ENCODE measurements around the gene ATP11A.

The ATP11A gene

DNA sequence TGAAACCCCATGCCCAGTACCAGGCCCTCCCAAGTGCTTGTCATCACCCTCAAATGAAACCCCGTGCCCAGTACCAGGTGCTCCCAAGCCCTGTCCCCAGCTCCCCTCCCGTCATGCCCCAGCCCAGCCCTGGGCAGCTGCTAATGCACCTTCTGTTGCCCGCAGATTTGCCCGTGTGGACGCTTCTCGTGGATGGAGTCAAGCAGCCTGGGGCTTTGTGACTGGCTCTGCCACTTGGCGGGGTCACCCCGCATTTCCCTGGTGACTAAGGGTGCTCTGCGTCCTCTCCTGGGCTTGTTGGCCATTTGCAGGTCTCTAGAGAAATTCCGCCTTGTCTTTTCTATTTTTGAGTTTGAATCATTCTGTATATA lies 82.7 kb downstream of the ATP11A start:
- DNase-seq (no peak), ATAC-seq (no peak)
- Mint-ChIP-seq H3K9me3 (no peaks in the 10 kb centered on the region), H3K4me3 (no peak overlapping the region), H3K27me3 (no peaks in the 10 kb centered on the region), H3K4me1 (peaks cover 28% of the 10 kb centered on the region), H3K27ac (no peak overlapping the region)

DNA sequence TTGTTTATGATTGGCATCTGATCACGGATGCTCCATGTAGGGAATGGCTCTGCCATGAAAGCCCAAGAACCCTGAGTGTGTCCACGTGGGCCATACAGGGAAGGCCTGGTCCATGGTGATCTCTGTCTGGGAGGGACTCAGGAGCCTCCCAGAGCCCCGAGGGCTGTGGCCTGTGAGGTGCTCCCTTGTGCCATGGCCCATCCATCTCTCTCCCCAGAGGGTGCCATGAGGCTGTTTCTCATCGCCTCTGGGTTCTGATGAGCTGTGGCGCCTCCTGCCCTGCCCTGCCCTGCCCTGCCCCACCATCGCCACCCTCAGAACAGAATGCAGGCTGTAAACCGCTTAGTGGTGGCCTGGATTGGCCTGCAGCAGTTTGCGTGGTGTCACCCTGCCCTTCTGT lies 83.1 kb downstream of the ATP11A start:
- Mint-ChIP-seq H3K27ac (no peak overlapping the region), H3K4me3 (no peak overlapping the region), H3K9me3 (no peaks in the 10 kb centered on the region), H3K4me1 (peaks cover 28% of the 10 kb centered on the region), H3K27me3 (no peaks in the 10 kb centered on the region)
- DNase-seq (no peak), ATAC-seq (no peak)

DNA sequence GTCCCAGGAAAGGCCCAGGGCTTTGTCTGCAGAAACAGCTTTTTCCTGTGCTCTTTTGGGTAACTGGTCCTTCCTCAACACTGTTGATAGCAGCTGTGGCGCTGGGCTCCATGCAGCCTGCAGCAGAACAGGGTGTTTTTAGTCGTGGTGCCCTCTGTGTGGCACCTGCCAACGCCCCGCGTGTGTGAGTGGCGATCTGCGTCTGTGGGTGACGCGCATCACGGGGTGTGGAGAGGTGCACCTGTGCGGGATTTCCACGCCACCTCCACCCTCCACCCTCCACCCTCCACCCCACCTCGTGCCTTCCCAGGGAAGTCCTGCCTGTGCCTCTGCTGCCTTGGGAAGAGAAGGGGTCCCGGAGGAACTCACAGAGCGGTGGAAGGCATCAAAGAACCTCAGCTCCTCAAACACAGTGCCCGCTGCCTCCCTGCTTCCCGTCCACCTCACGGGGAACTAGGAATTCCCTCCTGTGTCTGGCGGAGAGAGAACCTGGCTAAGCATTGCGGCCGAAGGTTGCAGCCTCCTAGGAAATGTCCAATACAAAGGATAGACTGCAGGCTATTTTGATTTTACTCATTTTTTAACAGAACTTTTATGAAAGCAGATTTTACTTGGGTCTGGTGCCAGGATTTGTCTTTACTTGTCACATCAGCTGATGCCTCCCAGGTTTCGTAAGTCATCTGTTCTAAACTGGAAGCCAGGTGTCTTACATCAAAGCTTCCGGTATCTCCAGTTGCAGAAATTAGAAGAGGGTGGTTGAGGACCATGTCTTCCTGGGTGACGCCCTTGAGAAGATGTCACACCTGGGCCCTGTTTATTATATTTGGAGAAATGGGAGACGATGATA lies 84.0 kb downstream of the ATP11A start:
- Mint-ChIP-seq H3K9me3 (no peaks in the 10 kb centered on the region), H3K27me3 (no peaks in the 10 kb centered on the region), H3K27ac (no peak overlapping the region), H3K4me1 (peaks cover 24% of the 10 kb centered on the region), H3K4me3 (no peak overlapping the region)
- ATAC-seq: no peak
- DNase-seq: no peak

DNA sequence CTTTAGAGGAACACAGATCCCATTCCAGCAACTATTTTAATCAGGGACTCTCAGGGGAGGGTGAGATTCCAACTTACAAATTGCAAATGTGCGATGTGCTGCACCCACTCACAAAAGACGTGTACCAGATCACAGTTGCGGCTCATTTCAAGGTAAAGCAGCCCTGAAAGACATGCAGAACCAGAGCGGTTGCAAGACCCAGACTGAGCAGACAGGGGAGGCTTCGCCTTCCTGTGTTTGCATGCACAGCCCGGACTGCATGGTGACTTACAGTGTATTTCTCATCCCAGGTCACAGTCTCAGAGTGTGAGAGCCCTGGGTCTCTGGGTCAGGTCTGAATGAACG lies 84.6 kb downstream of the ATP11A start:
- H3K27me3 Mint-ChIP-seq: no peaks in the 10 kb centered on the region
- no peaks in the 10 kb centered on the region for H3K9me3 Mint-ChIP-seq
- no peak overlapping the region for H3K4me3 Mint-ChIP-seq
- H3K4me1 Mint-ChIP-seq: peaks cover 18% of the 10 kb centered on the region
- H3K27ac Mint-ChIP-seq: no peak overlapping the region
- DNase-seq (no peak), ATAC-seq (peak; percentile 12)

DNA sequence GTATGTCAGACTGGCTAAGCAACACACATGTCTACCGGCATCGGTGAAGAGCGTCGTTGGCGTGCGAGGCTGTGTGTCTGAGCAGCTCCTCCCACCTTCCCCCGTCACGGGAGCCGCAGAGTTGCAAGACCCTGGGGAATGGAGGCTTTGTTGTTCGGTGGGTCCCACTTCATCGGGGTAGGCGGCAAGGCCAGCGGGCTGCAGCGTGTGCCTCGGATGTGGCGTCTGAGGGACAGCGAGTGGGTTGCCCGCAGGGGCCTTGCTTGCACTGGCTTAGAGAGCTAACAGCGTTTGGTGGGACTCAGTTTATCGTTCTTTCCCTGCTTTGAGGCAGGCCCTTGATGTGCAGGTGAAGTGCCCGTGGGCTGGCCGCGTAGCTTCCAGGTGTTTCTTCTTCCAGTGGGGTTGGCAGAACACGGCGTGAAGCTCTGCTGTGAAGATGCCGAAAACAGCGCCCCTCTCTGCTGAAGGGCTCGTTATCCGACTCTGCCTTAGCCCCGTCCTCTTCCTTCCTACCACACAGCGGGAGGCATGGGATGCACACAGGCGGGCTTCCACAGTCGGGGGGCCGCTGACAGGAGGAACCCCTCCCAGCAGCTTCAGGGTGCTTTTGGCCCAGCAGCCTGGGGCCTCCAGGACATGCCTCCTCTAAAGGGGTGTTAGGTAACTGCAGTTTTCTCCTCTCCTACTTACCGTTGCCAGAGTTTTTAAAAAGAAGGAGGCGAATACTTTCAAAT lies 85.2 kb downstream of the ATP11A start:
- Mint-ChIP-seq H3K27ac (no peak overlapping the region), H3K9me3 (no peaks in the 10 kb centered on the region), H3K4me3 (no peak overlapping the region), H3K4me1 (peaks cover 15% of the 10 kb centered on the region), H3K27me3 (no peaks in the 10 kb centered on the region)
- DNase-seq (no peak), ATAC-seq (peak; percentile 9)

DNA sequence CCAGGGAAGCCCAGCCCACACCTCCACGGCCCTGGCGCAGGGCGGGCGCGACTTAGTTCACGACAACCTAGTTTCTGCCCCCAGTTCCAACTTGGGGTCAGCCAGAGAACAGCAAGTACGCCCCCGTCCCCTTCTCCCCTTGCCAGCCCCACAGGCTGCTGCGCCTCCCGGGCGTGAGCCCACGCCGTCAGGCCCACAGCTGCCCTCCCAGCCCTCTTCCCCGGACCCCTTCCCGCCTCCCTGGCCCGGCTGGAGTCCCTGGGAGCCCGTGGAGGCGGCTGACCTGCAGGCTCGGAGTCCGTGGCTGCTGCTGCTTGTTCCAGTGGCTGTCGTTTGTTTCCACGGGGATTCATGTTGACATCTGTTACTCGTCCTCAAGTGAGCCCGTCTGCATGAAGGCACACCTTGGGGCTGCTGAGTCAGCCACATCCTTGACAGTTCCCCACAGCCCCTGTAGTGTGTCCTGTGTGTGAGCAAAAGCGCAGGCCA lies 86.0 kb downstream of the ATP11A start:
- H3K4me3 Mint-ChIP-seq: no peak overlapping the region
- H3K27me3 Mint-ChIP-seq: no peaks in the 10 kb centered on the region
- ATAC-seq: no peak
- H3K4me1 Mint-ChIP-seq: peaks cover 19% of the 10 kb centered on the region
- H3K27ac Mint-ChIP-seq: no peak overlapping the region
- no peak for DNase-seq
- no peaks in the 10 kb centered on the region for H3K9me3 Mint-ChIP-seq

DNA sequence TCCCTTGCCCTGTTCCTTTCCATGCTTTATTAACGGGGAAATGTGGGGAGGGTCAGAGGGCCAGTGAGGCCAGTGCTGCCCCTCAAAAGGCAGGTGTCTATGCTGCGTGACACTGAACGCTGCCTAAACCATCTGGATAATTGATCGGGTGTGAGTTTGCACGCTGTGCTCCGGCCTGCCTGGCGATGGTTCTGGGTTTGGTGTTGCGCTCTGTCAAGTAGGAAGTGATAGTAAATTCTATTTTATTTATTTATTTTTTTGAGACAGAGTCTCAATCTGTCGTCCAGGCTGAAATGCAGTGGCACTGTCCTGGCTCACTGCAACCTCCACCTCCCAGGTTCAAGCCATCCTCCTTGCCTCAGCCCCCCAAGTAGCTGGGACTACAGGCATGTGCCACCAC lies 86.5 kb downstream of the ATP11A start:
- no peak overlapping the region for H3K27ac Mint-ChIP-seq
- no peaks in the 10 kb centered on the region for H3K27me3 Mint-ChIP-seq
- H3K4me1 Mint-ChIP-seq: peaks cover 21% of the 10 kb centered on the region
- no peaks in the 10 kb centered on the region for H3K9me3 Mint-ChIP-seq
- no peak for ATAC-seq
- no peak for DNase-seq
- no peak overlapping the region for H3K4me3 Mint-ChIP-seq

DNA sequence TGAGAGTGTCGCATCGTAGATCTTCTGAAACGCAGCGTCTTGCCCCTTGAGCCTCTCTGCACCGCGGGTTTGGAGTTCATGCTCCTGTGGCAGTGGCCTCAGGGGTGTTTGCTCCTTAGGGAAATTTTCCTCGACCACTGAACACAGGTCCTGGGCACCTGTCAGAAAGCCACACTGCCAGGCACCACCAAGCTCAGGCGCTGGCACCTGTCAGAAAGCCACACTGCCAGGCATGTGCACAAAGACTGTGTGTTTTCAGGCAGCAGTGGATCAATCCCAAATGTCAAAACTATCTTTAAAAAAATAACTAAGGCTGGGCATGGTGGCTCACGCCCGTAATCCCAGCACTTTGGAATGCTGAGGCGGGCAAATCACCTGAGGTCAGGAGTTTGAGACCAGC lies 87.1 kb downstream of the ATP11A start:
- H3K27me3 Mint-ChIP-seq: no peaks in the 10 kb centered on the region
- peaks cover 24% of the 10 kb centered on the region for H3K4me1 Mint-ChIP-seq
- H3K9me3 Mint-ChIP-seq: no peaks in the 10 kb centered on the region
- no peak overlapping the region for H3K27ac Mint-ChIP-seq
- no peak overlapping the region for H3K4me3 Mint-ChIP-seq
- DNase-seq (no peak), ATAC-seq (no peak)

DNA sequence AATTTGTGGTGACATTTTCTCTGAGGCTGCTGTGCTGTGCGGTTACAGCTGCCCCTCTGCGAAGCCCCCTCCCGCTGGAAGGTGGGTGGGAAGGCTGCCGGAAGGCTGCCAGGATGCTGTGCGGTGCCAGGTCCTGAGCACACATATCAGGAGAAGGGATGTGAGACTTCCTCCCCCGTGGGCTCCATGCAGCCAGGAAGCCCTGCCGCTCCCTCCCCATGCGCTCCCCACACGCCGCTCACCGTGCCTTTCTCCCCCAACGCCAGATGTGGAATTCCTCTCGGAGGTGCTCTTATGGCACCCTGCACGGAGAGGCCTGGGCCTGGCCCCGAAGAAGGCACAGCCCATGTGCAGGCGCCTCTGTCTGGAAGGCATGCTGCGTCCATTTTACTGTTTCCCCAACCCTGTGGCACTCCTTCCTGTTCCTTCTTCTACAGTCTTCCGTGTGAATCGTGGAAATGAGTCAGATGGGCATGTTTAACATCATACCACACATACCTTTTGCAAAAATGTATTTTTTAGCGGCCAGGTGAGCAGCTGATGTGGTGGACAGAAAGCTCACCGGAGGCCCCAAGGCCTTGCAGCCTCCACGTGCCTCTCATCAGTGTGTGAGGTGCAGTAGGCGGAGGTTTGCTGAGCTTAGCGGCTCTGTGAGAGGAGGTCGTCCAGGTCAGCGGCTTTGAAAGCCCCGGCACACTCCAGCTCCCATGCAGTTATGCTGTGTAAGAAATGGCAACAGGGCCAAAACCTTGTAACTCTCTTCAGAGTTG lies 88.0 kb downstream of the ATP11A start:
- ATAC-seq (no peak), DNase-seq (no peak)
- Mint-ChIP-seq H3K4me1 (peaks cover 28% of the 10 kb centered on the region), H3K27me3 (no peaks in the 10 kb centered on the region), H3K27ac (no peak overlapping the region), H3K9me3 (no peaks in the 10 kb centered on the region), H3K4me3 (no peak overlapping the region)

DNA sequence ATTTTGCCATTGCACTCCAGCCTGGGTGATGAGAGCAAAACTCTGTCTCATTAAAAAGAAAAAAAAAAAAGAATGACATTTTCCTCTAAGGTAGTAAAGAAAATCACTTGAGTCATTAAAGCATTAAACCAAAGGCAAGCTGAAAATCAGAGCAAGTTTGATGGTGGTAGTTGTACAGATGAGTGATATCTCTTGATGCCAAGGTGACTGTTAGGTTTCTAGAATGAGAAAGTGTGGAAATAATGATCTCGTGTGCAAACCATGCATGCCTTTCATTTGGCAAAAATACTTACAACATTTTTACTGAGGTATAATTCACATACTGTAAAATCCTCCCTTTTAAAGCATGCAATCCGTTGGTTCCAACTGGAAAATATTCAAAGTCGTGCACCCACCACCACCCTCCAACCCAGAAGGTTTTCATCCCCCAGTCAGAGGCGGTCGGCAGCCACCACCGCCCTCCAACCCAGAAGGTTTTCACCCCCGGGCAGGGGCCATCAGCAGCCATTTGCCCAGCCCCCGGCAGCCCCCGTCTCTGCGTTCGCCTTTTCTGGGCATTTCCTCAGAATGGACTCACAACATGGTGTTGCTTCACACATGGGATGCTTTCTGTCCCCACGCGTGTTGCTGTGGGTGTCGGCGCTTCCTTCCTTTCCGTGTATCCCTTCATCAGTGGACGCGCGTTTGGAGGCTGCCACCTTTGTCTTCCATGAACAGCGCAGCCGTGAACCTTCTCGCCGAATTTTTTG lies 90.2 kb downstream of the ATP11A start:
- H3K27me3 Mint-ChIP-seq: no peaks in the 10 kb centered on the region
- no peak overlapping the region for H3K4me3 Mint-ChIP-seq
- no peak overlapping the region for H3K27ac Mint-ChIP-seq
- H3K4me1 Mint-ChIP-seq: peaks cover 38% of the 10 kb centered on the region
- DNase-seq: no peak
- no peak for ATAC-seq
- no peaks in the 10 kb centered on the region for H3K9me3 Mint-ChIP-seq

DNA sequence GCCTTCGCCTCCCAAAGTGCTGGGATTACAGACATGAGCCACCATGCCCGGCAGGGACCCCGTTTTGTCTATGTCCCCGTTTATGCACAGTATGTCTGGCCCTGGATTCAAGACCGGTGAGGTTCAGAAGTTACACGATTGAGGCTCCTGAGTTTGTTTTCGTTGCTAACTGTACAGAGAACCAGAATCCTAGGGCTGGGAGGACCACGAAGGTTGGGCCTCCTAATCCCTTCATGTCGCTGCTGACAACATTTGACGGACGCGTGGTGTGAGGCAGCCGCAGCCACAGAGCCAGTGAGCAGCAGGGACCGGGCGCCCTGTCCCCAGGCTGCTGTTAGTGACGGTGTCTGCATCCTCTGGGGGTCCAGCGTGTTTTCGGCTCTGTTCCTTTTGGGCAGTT lies 91.4 kb downstream of the ATP11A start:
- Mint-ChIP-seq H3K27me3 (no peaks in the 10 kb centered on the region), H3K27ac (no peak overlapping the region), H3K4me3 (no peak overlapping the region), H3K9me3 (peaks cover 0 to 6% of the 10 kb centered on the region in 2 donors), H3K4me1 (peaks cover 38% of the 10 kb centered on the region)
- DNase-seq: no peak
- no peak for ATAC-seq

DNA sequence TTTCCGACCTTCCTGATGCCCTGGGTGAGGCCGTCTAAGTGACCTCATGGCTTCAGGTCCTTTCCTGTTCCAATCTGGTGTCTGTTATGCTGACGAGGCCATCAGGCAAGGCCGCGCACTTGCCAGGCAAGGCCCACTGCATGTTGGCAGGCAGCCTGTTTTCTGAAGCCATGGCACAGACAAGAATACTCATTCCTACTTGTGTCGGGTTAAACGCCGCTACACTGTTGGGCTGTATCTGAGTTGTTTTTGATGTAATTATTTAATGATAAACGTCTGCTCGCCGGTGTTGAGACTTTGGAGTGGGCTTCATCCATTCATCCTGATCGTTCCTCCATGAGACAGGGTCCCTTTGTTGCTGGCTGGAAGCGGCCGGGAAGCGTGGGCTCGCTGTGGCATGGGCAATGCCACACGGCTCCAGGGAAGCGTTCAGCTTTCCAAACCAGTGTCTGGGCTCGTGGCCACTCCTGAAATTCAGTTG lies 92.1 kb downstream of the ATP11A start:
- H3K4me3 Mint-ChIP-seq: no peak overlapping the region
- H3K27me3 Mint-ChIP-seq: no peaks in the 10 kb centered on the region
- H3K4me1 Mint-ChIP-seq: peaks cover 38% of the 10 kb centered on the region
- H3K9me3 Mint-ChIP-seq: peaks cover 0 to 12% of the 10 kb centered on the region in 2 donors
- ATAC-seq (no peak), DNase-seq (no peak)
- no peak overlapping the region for H3K27ac Mint-ChIP-seq

DNA sequence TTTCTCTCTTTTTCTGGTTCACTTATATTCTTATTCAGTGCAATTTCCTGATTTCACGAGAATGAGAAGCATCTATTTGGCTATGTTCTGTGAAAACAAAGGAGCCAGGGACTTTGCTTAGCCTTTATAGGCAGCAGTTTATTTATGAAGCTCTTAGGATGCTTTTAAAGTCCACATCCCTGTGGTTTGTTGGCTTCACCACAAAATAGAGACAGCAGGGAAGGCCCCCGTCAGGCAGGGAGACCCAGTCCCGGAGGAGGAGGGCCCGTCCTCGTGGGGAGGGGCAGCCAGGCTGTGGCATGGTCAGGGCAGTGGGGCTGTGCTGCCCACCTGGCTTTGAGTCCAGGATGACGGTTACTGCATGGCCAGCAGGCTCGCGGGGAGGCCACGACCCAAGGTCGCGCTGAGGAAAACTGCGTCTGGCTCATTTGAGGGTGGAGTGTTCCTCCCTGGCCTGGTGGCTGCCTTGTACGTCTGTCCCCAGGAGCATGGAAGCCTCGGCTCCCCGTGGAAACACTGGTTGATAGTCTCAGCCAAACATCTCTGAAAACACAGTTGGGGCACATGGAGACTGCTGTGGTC lies 92.7 kb downstream of the ATP11A start:
- no peak overlapping the region for H3K27ac Mint-ChIP-seq
- H3K9me3 Mint-ChIP-seq: peaks cover 0 to 12% of the 10 kb centered on the region in 2 donors
- no peaks in the 10 kb centered on the region for H3K27me3 Mint-ChIP-seq
- H3K4me3 Mint-ChIP-seq: no peak overlapping the region
- ATAC-seq (no peak), DNase-seq (no peak)
- H3K4me1 Mint-ChIP-seq: peaks cover 37% of the 10 kb centered on the region

DNA sequence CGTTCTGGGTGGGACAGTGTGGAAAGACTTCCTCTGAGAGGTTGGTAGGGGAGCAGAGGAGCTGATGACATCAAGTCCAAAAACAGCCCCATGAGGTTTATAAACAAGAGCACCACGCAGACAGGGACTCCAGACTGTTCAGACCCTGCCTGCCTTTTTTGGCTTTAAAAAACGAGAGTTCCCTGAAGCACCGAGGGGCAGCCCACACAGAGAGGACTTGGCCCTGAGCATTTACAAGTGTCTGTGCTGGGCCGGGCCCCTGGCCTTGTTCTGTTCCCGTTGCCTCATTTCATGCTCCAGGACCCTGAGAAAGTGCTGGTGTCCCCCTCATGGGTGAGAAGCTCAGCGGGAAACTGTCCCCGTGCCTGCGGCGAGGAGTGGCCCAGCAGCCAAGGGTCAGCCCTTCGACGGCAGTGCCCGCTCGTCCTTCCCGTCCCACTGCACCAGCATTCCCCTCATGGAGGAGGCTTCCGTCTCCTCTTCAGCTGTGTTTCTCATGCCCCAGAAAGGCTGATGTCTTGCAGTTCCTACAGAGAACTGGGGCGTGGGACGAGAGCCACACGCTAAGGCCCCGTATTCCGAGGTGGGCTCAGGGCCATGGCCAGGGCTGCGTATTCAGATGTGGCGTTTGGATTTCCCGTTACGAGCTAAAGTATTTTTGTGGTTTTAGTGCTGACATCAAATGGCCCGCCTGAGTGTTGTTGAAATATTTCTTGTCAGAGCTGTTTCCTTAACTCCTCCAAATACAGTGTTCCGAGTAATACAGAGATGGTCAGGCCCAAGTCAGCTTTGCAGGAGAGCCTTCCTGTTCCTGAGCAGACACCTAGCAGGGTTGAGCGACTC lies 93.5 kb downstream of the ATP11A start:
- DNase-seq: no peak
- no peaks in the 10 kb centered on the region for H3K27me3 Mint-ChIP-seq
- H3K4me1 Mint-ChIP-seq: peaks cover 29% of the 10 kb centered on the region
- H3K4me3 Mint-ChIP-seq: no peak overlapping the region
- H3K27ac Mint-ChIP-seq: no peak overlapping the region
- H3K9me3 Mint-ChIP-seq: peaks cover 0 to 12% of the 10 kb centered on the region in 2 donors
- no peak for ATAC-seq

Data from stimulated activated naive CD8-positive, alpha-beta T cell treated with anti-CD3 and anti-CD28 coated beads, Interleukin-15, amount 100 ng/mL, for 72 hours (primary cell).